HG02623 (cell line): ENCODE measurements around the gene IMPACT.

Experiments
- ATAC-seq: cut with Tn5 transposase; IDR thresholded peaks from one replicate; pipeline ENCODE4 v1.9.1; 2021; ENCODE audit warnings: moderate library complexity; ENCODE audit not compliant: unreplicated experiment

The IMPACT gene, protein sequence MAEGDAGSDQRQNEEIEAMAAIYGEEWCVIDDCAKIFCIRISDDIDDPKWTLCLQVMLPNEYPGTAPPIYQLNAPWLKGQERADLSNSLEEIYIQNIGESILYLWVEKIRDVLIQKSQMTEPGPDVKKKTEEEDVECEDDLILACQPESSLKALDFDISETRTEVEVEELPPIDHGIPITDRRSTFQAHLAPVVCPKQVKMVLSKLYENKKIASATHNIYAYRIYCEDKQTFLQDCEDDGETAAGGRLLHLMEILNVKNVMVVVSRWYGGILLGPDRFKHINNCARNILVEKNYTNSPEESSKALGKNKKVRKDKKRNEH

DNA sequence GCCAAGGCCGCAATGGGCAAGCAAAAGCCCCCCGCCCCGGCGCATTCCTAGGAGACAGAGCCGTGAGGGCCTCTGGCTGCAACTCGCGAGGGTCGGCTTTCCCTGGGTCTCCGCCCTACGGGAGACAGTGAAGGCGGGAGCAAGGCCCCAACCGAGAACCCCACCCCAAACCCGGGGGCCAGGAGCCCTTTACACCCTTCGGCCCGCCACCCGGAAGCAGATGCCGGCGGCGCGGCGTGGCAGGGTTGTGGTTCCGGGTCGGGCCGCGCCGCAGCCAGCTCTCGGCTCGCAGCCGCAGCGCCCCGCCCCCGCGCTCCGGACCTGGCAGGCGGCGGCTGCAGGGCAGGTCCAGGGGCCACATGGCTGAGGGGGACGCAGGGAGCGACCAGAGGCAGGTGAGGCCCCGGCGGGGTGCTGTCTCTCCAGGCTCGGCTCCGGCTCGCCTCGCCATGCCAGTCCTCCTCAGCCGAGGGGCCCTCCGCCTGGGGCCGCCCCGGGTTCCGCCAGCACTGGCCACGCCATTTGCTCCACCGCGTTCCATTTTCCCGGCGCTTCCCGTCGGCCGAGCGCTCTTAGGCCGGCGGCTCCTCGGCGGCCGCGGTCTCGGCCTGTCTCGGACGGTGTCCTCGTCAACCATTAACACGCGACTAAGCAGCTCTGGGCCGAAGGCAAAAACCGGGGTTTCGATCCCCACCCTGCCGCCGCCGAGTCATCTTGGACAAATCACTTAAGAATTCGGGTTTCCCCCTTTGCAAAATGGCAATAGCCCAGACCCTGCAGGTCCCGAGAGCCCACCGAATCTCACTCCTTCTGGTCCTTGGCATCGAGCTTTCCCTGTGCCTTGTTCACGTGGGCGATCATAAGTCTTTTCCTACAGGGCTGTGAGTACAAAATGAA is at the start of gene IMPACT:
TSS of gene IMPACT (plus strand) at position 273 of the 897 bp plus-strand sequence. CDS start at position 360, 87 bp downstream.
- ATAC-seq: peak; percentile 89

DNA sequence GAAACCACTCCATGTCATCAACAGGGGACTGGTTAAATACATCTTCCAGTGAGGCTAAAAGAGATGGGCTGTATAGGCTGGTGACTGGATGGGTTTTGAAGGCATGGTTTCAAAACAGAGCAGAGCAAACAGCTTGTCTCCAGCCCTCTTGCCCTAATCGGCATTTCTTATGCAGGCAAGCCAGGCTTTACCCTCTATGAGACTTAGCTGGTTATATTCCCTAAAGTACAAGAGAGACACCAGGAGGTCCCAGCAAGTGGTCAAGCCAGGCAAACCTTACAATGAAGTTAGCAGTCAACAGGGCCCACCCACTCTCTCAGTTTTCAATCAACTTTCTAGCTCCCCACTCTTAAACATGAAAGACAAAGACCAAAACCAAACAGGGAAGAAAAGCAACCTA is 47.9 kb upstream of the IMPACT start:
- no peak for ATAC-seq

GRCh38 chr18:24380163-24380747 is 46.2 kb upstream of the IMPACT start:
- ATAC-seq: no peak

GRCh38 chr18:24381126-24381525 is 45.3 kb upstream of the IMPACT start:
- no peak for ATAC-seq

- no peak for ATAC-seq
These were observed 39.8 kb upstream of the IMPACT start for GRCh38 chr18:24386681-24387080.

- ATAC-seq: no peak
These were observed 37.5 kb upstream of the IMPACT start for GRCh38 chr18:24388957-24389356.

DNA sequence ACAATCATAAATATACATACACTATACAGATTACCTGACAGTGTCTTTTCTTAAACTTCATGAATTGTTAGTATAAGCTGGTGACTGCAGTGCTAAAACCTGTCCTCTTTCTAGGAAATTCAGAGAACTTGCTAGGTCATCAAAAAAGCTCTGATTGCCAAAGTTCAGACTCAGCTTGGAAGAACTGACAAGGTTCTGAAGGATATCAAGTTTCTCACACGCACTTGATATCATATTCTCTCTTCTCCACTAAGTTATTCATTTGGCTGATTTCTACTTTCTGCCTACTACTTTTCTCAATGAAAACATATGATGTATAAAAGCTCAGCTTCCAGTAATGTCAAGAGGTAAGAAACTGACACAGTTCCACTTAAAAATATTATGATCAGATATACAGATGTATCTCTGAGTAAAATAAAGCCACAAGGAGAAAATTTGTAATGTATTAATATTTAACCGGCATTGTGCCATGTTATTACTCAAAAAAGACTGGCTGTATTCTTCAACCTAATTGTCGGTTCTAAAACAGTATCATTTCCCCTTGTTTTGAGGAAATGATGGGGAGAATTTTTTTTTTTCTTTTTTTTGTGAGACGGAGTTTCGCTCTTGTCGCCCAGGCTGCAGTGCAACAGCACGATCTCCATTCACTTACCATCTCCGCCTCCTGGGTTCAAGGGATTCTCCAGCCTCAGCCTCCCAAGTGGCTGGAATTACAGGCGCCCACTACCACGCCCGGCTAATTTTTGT is 31.2 kb upstream of the IMPACT start:
- ATAC-seq: no peak

DNA sequence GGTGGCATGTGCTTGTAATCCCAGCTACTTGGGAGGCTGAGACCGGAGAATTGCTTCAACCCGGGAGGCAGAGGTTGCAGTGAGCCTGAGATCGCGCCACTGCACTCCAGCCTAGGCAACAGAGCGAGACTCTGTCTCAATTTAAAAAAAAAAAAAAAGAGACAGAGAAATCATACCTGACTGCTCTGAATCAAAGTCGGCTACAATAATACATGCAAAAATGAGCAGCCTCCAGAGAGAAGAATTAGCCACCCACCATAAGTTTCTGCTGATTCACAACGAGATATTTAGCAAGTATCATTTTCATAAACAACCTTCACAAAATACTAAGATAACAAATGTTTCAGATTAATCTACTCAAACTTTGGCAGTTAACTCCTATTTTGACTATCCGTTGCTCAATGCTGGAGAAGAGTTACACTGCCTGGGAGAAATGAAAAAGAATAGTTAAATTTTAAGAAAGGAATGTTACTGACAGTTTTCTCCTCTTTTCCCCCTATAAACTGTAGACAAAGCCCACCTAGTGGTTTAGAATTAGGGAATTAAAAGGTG is 30.3 kb upstream of the IMPACT start:
- no peak for ATAC-seq

GRCh38 chr18:24397131-24397693 is 29.3 kb upstream of the IMPACT start:
- no peak for ATAC-seq

DNA sequence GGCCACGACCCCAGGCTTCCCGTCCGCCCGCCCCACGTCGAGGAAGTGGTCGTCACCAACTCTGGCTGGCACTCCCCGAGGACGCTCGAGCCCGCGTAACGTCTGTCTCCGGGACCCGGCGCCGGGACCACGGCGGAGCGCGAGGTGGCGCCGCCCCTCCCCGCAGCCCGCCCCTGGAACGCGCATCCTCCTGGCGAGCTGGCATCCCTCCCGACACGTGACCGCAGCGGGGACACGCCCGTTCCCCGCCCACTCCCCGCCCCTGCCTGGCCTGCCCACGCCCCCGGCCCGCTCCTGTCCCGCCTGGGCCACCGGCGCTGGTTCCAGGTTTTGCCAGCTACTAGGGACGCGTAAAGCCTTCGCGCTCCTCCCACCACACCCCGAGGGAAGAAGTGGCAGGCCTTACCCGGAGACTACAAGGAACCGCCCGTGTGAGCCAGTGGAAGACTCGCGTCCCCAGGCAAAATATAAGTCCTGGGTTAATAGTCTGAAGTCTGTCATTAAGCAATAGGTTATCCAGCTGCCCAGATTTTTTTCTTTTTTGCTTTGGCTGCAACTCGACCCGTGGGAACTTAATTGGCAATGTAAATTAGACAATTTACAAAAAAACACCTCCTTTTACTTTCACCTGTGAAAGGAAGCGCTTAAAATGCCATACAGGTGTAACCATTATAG is 28.6 kb upstream of the IMPACT start, which contains the start of gene OSBPL1A:
TSS of gene OSBPL1A (minus strand) at position 131 of the 675 bp plus-strand sequence. CDS start 20,291 bp downstream, outside the sequence.
- no peak for ATAC-seq

DNA sequence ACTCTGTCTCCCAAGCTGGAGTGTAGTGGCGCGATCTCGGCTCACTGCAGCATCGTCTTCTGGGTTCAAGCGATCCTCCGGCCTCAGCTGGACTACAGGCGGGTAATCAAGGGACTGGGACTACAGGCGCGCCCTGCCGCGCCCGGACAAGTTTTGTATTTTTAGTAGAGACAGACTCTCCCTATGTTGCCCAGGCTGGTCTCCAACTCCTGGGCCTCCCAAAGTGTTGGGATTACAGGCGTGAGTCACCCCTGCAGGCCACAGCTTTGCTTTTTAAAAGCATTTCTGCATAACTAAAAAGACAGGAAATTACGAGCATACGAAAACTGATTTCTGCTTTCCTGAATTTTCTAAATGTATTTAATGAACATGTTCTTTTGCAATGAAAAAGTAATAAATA is 27.9 kb upstream of the IMPACT start:
- no peak for ATAC-seq

GRCh38 chr18:24400587-24400986 is 25.9 kb upstream of the IMPACT start:
- ATAC-seq: no peak

DNA sequence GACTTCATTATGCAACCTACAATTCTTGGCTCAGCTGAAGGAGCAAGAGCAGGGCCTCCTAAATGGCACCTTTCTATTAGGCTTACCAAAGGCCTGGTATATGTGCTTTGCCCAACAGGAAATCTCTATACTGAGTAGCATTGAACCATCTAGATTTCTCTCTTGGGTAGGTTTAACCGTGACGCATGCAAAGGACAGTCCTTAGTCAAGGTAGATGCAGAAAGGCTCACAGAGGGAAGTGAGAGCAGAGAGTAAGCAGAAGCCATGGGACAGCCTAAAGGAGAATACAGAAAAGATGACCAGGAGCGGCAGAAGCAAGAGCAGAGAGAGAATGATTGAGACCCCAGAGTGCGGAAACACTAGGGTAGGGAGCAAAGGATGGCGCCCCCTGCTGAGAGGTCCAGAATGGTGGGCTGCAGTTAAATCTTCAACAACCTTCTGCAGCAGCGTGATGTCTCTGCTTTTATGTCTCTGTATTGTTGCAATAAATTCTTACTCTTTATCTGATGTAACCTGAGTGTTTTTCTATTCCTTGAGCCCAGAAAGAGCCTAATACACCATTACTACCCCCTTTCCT is 24.2 kb upstream of the IMPACT start:
- ATAC-seq: no peak

DNA sequence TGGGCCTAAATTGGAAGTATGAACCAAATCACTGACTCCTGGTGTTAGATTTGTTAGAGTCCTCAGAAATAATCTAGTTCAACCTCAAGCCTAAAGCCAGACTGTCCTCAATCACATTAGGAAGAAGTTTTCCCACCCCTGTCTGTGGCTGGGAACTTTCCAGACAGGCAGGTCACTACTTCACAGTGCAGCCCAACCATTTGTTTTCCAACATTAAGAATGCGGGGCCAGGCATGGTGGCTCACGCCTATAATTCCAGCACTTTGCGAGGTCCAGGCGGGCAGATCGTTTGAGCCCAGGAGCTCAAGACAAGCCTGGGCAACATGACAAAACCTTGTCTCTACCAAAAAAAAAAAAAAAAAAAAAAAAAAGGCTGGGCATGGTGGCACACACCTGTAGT is 23.4 kb upstream of the IMPACT start:
- no peak for ATAC-seq

GRCh38 chr18:24404591-24404990 is 21.9 kb upstream of the IMPACT start:
- ATAC-seq: no peak

GRCh38 chr18:24408496-24408895 is 18.0 kb upstream of the IMPACT start:
- no peak for ATAC-seq

DNA sequence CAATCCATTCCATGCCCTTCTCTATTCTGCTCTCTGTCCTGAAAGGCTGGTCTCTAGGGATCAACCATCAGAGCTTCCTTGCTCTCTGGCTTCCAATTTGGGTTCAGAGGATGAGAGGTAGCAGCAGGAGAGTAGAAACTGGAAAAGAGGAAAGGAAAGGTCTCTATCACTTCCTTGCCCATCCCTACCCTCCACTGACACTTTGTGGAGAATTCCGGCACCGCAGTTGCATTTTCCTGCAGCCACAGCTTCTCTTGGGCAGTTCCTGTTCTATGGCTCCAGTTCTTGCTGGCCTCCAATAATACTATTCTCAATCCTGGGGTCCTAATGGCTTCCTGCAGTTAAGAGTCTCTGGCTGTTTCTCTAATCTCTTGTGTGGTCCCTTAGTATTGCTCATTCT is 13.3 kb upstream of the IMPACT start:
- ATAC-seq: no peak

DNA sequence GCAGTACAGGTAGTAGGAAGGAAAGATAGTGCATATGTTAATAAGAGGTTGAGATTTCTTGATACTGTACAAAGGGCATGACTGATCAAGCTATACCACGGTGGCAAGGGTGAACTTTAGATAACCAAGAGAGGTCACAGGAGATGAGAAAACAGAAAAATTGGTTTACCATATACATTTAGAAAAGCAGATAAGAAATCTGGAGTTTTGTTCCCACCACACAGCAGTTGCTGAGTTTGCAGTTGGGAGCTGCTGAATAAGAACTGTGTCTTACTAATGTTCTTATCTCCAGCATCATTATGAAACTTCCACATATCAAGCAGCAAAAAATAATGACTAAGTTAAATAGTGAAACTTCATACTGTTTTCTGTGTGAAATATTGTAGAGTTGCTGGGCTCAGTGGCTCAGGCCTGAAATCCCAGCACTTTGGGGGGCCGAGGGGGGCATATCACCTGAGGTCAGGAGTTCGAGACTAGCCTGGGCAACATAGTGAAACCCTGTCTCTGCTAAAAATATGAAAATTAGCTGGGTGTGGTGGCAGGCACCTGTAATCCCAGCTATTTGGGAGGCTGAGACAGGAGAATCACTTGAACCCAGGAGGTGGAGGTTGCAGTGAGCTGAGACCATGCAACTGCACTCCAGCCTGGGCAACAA is 12.0 kb upstream of the IMPACT start:
- ATAC-seq: no peak

- no peak for ATAC-seq
These were observed 9.0 kb upstream of the IMPACT start for GRCh38 chr18:24417480-24417879.
